GM10847 (cell line): ENCODE measurements around the gene GLG1.
"Not testable (repeated sequence)": the region's sequence is repeated elsewhere in the genome, so short reads cannot be mapped to it uniquely, and the experiment has no call there.

ENCODE experiments used
- POLR2A ChIP-seq: IDR thresholded peaks from 2 replicates; pipeline ENCODE4 v1.6.1; 2011; ENCODE audit not compliant: insufficient read length; ENCODE audit errors: extremely low read depth

GLG1 gene

DNA sequence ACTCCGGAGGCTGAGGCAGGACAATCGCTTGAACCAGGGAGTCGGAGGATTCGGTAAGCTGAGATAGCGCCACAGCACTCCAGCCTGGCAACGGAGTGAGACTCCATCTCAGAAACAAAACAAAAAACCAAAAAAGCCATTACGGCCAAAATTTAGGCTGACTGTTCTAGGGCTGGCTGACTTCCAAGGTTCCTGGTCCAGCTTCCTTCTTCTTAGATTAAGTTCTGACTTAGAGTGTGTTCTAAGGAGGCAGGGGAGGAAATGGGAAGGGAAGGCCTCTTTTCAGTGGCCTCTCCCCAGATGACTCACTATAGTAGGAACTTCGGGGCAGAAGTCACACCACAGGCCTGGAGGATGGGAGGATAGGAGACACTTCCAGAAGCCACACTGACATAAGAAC, 157.9 kb downstream of the GLG1 start:
- TF ChIP-seq POLR2A, result no peak

DNA sequence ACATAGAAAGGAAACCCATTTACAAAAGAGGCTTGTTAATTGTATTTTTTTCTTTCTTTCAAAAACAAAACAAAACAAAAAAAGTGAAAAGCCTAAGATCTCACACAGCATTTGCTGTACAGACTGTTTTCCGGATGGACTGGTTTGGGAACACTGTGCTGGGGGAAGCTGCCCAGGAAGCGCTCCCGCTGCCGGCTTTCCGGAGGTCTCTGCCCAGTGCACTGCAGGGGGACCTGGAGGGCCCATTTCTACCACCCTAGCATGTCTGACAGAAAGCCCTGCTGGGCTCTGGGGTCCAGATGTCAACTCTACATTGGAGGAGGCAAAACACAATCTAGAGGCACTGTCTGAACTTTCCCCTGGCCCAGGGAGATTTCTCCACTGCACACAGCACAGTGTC, 159.3 kb downstream of the GLG1 start:
- no peak for TF ChIP-seq POLR2A

DNA sequence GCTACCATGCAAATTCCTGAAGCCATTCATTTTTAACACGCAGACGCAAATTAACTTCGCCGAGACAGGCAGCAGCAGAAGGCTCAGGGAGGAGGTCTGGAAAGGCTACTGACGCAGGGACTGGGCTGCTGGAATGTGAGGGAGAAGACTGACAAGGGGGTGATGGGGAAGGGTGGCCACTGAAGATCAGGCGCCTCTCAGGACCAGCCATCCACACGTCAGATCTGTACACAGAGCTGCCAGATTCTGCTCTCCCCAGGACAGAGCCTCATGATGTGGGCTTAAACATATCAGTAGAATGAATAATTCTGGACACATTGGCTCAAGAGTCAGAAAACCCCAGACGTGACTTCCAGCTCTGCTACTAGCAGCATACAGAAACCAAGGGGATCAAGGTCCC, 160.0 kb downstream of the GLG1 start:
- TF ChIP-seq POLR2A, result no peak

DNA sequence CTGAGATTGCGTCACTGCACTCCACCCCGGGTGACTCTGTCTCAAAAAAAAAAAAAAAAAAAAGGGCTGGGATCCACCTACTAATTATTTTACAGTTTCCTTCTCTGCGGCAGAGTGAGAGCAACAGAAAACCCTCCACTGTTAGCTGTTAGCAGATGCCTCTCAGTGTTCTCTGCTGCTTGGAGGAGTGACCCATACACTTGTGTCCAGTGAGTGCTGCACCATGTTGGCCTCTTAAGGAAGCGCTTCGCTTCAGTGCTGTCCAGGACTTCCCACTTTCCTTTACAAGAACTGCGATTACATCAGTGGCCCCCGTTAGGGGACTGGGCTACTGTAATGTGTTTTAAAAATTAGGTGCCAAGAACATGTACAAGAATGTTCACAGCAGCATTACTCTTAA, 167.2 kb downstream of the GLG1 start:
- no peak for TF ChIP-seq POLR2A

DNA sequence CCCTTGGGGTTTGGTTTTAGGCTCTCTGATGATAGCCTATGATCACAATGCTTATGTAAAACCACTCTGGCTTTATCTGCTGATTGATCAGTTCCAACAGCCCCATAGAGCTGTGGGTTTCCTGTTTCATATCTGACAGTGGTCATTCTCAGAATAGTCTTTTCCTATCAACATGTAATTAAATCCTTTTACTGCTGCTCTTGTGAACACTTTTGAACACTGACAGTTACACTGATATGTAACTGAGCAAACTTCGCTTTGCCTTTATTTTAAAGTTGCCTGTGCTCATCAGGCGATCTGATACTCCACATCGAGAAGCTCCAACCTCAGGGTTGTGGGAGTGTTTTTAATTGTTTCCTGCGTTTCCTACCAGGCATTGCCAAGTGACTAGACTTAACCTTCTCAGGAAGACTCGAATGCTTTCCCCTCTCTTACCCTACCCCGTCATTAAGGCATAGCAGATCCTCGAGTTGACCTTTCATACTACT, 168.4 kb downstream of the GLG1 start:
- no peak for TF ChIP-seq POLR2A

DNA sequence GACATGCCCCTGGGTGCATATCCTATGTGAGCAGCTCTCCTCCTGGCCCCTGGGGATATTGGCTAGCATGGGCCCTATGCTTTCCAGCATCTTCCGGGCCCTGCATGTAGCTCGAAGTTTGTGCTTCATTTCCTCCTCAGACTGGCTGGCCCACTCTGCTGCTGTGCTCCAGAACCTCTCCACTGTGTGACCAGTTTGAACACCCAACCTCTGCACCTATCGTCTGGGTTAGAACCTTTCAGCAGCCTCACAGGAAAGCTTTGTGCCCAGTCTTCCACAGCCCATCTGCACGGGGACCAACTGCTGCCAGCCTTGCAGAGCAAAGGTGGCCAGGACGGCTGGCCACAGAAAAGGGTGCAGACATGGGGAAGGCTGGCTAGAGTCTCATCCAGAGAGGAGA, 175.4 kb downstream of the GLG1 start:
- TF ChIP-seq POLR2A, result no peak

DNA sequence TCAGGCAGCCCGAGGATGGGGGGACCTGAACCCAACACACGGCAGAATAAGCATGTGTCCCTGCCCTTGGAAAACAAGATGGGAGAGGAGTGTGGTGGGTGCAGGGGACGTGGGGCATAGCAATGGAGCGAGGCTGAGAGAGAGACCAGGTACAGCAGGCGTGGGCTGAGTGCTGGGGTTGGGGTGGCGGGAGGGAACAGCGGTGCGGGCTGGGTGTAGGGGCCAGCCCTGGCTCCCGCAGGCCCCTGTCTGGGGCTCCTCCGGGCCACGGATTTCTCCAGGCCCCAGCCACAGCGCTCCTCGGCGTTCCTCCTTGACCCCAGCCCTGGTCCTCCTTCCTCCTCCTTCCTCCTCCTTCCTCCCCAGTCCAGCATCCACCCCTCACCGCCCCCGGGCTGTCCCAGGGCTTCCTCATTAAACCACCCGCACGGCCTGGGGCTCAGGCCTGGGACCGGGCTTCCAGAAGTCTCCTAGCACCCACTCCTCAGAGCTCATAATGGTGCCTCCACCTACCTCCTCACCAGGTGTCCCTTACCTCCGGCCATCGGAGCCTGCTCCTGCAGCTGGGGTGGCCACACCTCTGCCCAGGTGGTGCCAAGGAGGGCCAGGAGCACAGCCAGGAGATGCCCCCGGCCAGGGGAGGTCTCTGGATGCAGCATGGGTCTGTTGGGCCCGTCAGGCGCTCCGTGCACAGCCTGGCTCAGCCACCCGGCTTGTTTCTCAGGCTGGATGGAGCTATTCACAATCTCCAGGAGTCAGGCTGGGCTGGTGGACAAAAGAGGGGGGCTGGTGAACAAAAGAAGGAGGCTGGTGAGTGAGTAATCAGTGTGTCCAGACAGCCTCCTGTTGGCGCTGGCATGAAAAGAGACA, 186.1 kb downstream of the GLG1 start, which contains the start of gene CLEC18B:
Gene CLEC18B, minus strand, starts transcription at position 867 of the 870 bp plus-strand sequence. Its CDS starts 208 bp downstream, at position 659.
- not testable (repeated sequence) for TF ChIP-seq POLR2A
